NT2/D1 (cell line): Measurements from ENCODE around the gene ARHGEF6.
"Not testable (repeated sequence)": the region's sequence is repeated elsewhere in the genome, so short reads cannot be mapped to it uniquely, and the experiment has no call there.

ENCODE experiments used
- SUZ12 ChIP-seq: IDR thresholded peaks from 2 replicates; pipeline ENCODE4 v1.6.1; 2011; ENCODE audit not compliant: insufficient read length, insufficient read depth; ENCODE audit errors: extremely low read depth
- YY1 ChIP-seq: IDR thresholded peaks from 2 replicates; pipeline ENCODE4 v1.6.1; 2011; ENCODE audit not compliant: insufficient read length, insufficient read depth
- ZNF274 ChIP-seq: IDR thresholded peaks from 2 replicates; pipeline ENCODE4 v1.6.1; 2011; ENCODE audit warnings: mild to moderate bottlenecking, low read depth, low read length

GRCh38 chrX:136794660-136795059, 13.9 kb upstream of the ARHGEF6 start:
- TF ChIP-seq YY1, ZNF274, SUZ12: not testable (repeated sequence)
